ENCODE results near the gene ERF. TPM values are rescaled to one million over a fixed set of nuclear protein-coding genes. Genes with fewer than 3 reads are reported as not detected.
A peak's percentile ranks its signal among the peaks of the same experiment; 100 is the strongest.

Gene ERF
- total and polyA plus RNA-seq, 10 of the 15 experiments (the other 5 are each of a cell fraction or from before 2014, with no cell fraction given): 0.02 to 51.8 (median 14.4) TPM

DNA sequence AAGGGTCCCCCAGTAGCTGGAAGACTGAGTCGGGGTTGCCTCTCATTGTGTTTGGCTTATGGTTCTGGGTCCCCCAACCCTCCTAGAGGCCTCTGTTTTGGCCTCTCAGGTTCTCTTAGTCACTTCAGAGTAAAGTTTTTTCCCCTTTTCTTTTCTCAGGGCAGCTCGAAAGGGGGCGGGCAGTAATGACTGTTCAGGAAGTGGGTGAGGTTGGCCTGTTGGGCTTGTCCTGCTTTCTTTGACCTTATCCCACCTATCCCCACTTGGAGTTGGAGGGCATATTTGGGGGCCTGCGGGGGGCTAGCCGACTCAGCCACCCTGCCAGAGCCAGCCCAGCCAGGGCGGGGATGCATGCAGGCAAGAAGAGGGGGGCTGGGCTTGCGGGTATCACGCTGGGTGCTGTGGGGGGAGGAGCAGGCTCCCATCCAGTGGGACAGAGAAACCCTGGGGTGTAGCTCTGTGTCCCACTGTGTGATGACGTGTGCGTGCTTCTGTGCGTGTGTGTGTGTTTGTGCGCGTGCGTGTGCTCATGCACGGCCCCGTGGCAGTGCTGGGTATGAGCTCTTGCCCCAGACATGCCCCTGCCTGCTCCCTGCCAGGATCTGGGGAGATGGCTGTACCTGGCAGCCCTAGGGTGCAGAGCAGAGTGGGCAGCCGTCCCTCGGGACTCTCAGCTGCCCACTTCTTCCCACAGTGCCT, 15.6 kb upstream of the ERF start (continued):
- TF ChIP-seq, protein P1, sequence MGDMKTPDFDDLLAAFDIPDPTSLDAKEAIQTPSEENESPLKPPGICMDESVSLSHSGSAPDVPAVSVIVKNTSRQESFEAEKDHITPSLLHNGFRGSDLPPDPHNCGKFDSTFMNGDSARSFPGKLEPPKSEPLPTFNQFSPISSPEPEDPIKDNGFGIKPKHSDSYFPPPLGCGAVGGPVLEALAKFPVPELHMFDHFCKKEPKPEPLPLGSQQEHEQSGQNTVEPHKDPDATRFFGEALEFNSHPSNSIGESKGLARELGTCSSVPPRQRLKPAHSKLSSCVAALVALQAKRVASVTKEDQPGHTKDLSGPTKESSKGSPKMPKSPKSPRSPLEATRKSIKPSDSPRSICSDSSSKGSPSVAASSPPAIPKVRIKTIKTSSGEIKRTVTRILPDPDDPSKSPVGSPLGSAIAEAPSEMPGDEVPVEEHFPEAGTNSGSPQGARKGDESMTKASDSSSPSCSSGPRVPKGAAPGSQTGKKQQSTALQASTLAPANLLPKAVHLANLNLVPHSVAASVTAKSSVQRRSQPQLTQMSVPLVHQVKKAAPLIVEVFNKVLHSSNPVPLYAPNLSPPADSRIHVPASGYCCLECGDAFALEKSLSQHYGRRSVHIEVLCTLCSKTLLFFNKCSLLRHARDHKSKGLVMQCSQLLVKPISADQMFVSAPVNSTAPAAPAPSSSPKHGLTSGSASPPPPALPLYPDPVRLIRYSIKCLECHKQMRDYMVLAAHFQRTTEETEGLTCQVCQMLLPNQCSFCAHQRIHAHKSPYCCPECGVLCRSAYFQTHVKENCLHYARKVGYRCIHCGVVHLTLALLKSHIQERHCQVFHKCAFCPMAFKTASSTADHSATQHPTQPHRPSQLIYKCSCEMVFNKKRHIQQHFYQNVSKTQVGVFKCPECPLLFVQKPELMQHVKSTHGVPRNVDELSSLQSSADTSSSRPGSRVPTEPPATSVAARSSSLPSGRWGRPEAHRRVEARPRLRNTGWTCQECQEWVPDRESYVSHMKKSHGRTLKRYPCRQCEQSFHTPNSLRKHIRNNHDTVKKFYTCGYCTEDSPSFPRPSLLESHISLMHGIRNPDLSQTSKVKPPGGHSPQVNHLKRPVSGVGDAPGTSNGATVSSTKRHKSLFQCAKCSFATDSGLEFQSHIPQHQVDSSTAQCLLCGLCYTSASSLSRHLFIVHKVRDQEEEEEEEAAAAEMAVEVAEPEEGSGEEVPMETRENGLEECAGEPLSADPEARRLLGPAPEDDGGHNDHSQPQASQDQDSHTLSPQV (IDR thresholded peaks at IDR 0.05): no peak
- TF ChIP-seq HCFC1 (IDR thresholded peaks at IDR 0.05; ENCODE audit: low read length): no peak
- TF ChIP-seq WRNIP1 (IDR thresholded peaks at IDR 0.05; ENCODE audit: borderline replicate concordance, low read depth, low read length): no peak

DNA sequence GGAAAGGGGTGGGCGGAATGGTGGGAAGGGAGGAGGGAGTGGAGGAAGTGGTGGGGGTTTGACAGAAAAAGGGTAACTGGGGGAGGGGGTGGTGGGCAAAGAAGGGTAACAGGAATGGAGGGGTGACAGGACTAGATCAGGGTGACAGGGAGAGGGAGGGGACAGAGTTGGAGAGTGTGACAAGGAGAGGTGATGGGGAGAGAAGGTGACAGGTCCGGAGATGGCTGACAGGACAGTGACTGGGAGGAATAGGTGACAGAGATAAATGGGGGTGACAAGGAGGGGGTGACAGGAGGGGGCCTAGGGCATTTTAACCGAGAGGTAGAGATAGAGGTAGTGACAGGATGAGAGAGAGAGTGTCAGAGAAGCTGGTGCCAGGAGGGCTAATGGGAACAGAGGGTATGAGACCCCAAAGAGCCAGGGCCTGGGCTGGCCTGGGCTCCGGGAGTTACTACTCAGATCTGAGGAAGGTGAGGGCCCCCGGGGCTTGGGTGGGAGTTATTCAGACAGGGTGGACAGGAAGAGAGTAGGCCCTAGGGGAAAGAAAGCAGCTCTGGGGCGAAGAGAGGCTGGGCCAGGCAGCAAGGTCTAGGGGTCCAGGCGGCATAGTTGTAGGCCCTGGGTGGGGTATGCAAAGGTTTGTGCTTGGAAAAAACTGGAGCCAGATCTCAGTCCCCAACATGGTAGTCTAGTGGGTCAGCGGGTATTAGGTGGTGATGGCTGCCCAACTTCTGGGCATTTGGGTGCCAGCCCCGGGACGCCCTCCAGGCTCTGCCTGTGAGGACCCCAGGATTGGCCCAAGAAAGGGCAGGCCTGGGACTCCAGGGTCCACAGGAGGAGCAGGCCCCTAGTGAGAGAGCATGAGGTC, 14.8 kb upstream of the ERF start:
- ChIA-PET SMC1A (ENCODE audit: uncharacterized antibody, unreplicated experiment) (interaction anchor here (1.0 to 3.2 kb wide), 7 partner anchors 9 to 156 kb away, joined by 3 to 24 read pairs (median 5); partner anchors contain the start of gene ERF), RAD21 (ENCODE audit: unreplicated experiment) (interaction anchor here (0.5 to 3.1 kb wide), 9 partner anchors 10 to 394 kb away, joined by 3 to 23 read pairs (median 5); partner anchors contain the start of gene GSK3A), CTCF (interaction anchor here (1.0 to 3.2 kb wide), 6 partner anchors 10 to 137 kb away, joined by 3 to 39 read pairs (median 8); partner anchors contain the start of genes GSK3A and POU2F2), POLR2A (interaction anchor here (0.7 to 3.2 kb wide), 10 partner anchors 10 to 140 kb away, joined by 4 to 24 read pairs (median 4); partner anchors contain the start of genes GSK3A and ZNF526)
- Histone ChIP-seq H3K9ac (ENCODE audit: control insufficient read depth, insufficient read depth, low read length) (peak overlapping the region; percentile 98), H2AFZ (ENCODE audit: control insufficient read depth, low read depth, low read length) (0 out of 2 replicates have a peak overlapping the region, but pooled peaks have one; percentile 50), H3K79me2 (ENCODE audit: control insufficient read depth, insufficient read depth, low read length) (peaks cover 27% of the 10 kb centered on the region), H3K27me3 (replicated peaks in 1 of 2; ENCODE audit: control insufficient read depth in 2 of 2, insufficient read depth in 2 of 2, low read length in 1 of 2) (no peaks in the 10 kb centered on the region), H3K9me3 (replicated peaks; ENCODE audit: control insufficient read depth, insufficient read depth, low read length) (no peaks in the 10 kb centered on the region), H3K36me3 (ENCODE audit: control insufficient read depth in 2 of 2, insufficient read depth in 2 of 2, low read length in 1 of 2) (peaks cover 0 to 19% of the 10 kb centered on the region in 2 experiments; a peak in 3 of 4 replicates), H3K27ac (ENCODE audit: control insufficient read depth, insufficient read depth) (peak overlapping the region; percentile 94), H3K4me2 (ENCODE audit: control insufficient read depth, insufficient read depth) (peak overlapping the region; percentile 99), H3K4me1 (ENCODE audit: control insufficient read depth, insufficient read depth, low read length) (peaks cover 19% of the 10 kb centered on the region), H3K4me3 (peak overlapping the region; percentile 91), H4K20me1 (ENCODE audit: control insufficient read depth, insufficient read depth) (no peaks in the 10 kb centered on the region; the same call in 1 of the 2 replicates)
- TSS peak; percentile 99 for BruUV-seq (replicated peaks)
- in situ Hi-C loops (cut with MboI): no loop called here
- intact Hi-C loops (cut with micrococcal nuclease; ENCODE audit: unreplicated experiment): loop anchor here (2.0 kb wide), 1 partner anchor 13 kb away; no protein-coding TSS in a partner anchor
- ATAC-seq: no peak
- no peak for DNase-seq (ENCODE audit: low read depth, low spot score)
- 0% methylated on average over 9 of the region's 10 CpGs for WGBS (ENCODE audit: insufficient coverage, insufficient replicate concordance, low lambda C conversion rate, missing lambda C conversion rate)
- peak; percentile 35 for FAIRE-seq
- no peak for TF ChIP-seq CHD2 (IDR thresholded peaks at IDR 0.05; ENCODE audit: borderline replicate concordance, low read depth, low read length)
- 0 out of 2 replicates have a peak, but pooled peaks have one; percentile 22 for TF ChIP-seq RCOR1 (conservative IDR thresholded peaks at IDR 0.05; ENCODE audit: low read depth, low read length)
- 0 out of 2 replicates have a peak, but pooled peaks have one; percentile 3 for TF ChIP-seq BACH1 (IDR thresholded peaks at IDR 0.05; ENCODE audit: borderline replicate concordance)
- TF ChIP-seq RB1 (IDR thresholded peaks at IDR 0.05; ENCODE audit: borderline replicate concordance): no peak
- TF ChIP-seq, protein P2, sequence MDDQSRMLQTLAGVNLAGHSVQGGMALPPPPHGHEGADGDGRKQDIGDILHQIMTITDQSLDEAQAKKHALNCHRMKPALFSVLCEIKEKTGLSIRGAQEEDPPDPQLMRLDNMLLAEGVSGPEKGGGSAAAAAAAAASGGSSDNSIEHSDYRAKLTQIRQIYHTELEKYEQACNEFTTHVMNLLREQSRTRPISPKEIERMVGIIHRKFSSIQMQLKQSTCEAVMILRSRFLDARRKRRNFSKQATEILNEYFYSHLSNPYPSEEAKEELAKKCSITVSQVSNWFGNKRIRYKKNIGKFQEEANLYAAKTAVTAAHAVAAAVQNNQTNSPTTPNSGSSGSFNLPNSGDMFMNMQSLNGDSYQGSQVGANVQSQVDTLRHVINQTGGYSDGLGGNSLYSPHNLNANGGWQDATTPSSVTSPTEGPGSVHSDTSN (IDR thresholded peaks at IDR 0.05; ENCODE audit: insufficient replicate concordance, low read depth, low read length): peak; percentile 57
- no peak for TF ChIP-seq SIN3A (IDR thresholded peaks at IDR 0.05; ENCODE audit: low read depth, low read length)
- TF ChIP-seq YBX1 (IDR thresholded peaks at IDR 0.05): peak; percentile 51; the same call in 1 of the 2 replicates
- TF ChIP-seq HDGF (IDR thresholded peaks at IDR 0.05): peak; percentile 94
- TF ChIP-seq, protein P3, sequence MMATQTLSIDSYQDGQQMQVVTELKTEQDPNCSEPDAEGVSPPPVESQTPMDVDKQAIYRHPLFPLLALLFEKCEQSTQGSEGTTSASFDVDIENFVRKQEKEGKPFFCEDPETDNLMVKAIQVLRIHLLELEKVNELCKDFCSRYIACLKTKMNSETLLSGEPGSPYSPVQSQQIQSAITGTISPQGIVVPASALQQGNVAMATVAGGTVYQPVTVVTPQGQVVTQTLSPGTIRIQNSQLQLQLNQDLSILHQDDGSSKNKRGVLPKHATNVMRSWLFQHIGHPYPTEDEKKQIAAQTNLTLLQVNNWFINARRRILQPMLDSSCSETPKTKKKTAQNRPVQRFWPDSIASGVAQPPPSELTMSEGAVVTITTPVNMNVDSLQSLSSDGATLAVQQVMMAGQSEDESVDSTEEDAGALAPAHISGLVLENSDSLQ (IDR thresholded peaks at IDR 0.05): peak; percentile 48
- peak; percentile 64 for TF ChIP-seq SMAD1 (IDR thresholded peaks at IDR 0.05; ENCODE audit: low read depth, partially characterized antibody)
